HCT116 (cell line): ENCODE data around the gene RHCE.
"Not testable (repeated sequence)": the region's sequence is repeated elsewhere in the genome, so short reads cannot be mapped to it uniquely, and the experiment has no call there.

Experiments used
- ATF3 ChIP-seq: IDR thresholded peaks from 2 replicates; pipeline ENCODE4 v1.6.1; 2012
- CBX3 ChIP-seq: IDR thresholded peaks from 2 replicates; pipeline ENCODE4 v1.6.1; 2012; ENCODE audit warnings: low read depth
- CTCF ChIP-seq, 3 experiments: fragments of 200-600 bp in 1 of 3; sonication (generic) in 1 of 3; IDR thresholded peaks in 2 of 3; conservative IDR thresholded peaks in 1 of 3; 2 replicates each; pipeline ENCODE4 v1.5.1; 2012 to 2017; ENCODE audit warnings: low read depth in 2 of 3, low read length in 2 of 3, antibody characterized with exemption in 1 of 3, borderline replicate concordance in 1 of 3, control low read depth in 1 of 3, mild to moderate bottlenecking in 1 of 3, mixed read lengths in 1 of 3, mixed run types in 1 of 3, moderate library complexity in 1 of 3; ENCODE audit not compliant: insufficient read depth in 1 of 3
- POLR2A ChIP-seq: IDR thresholded peaks from 2 replicates; pipeline ENCODE4 v1.7.0; 2011; ENCODE audit warnings: borderline replicate concordance; ENCODE audit not compliant: insufficient read depth, insufficient read length; ENCODE audit errors: extremely low read depth
- POLR2AphosphoS5 ChIP-seq: IDR thresholded peaks from 2 replicates; pipeline ENCODE4 v1.6.1; 2011; ENCODE audit warnings: mild to moderate bottlenecking, low read depth, low read length, moderate library complexity
- RAD21 ChIP-seq: IDR thresholded peaks from 2 replicates; pipeline ENCODE4 v1.6.1; 2012; ENCODE audit warnings: low read depth, mild to moderate bottlenecking
- ZBTB33 ChIP-seq: IDR thresholded peaks from 2 replicates; pipeline ENCODE4 v1.6.1; 2011; ENCODE audit warnings: mild to moderate bottlenecking, low read length, moderate library complexity; ENCODE audit not compliant: insufficient replicate concordance; ENCODE audit errors: extremely low read depth

GRCh38 chr1:25329950-25330349, 90.7 kb downstream of the RHCE start:
- TF ChIP-seq CTCF (IDR thresholded peaks at IDR 0.05 in 2 of 3, conservative IDR thresholded peaks at IDR 0.05 in 1 of 3; ENCODE audit: borderline replicate concordance in 1 of 3, insufficient read depth in 1 of 3, low read depth in 2 of 3, low read length in 2 of 3) (0 out of 6 replicates have a peak, but pooled peaks of 1 of the 3 experiments have one; percentile 6), RAD21 (peak; percentile 43)
- not testable (repeated sequence) for TF ChIP-seq POLR2AphosphoS5, ZBTB33, POLR2A, CBX3, ATF3
